ENCODE data around the gene RANBP10. TPM values are rescaled to one million over a fixed set of nuclear protein-coding genes. Genes with fewer than 3 reads are reported as not detected.

Gene RANBP10
- total RNA-seq, 2 donors from 2014 or later: 7.8 to 8.9 TPM

DNA sequence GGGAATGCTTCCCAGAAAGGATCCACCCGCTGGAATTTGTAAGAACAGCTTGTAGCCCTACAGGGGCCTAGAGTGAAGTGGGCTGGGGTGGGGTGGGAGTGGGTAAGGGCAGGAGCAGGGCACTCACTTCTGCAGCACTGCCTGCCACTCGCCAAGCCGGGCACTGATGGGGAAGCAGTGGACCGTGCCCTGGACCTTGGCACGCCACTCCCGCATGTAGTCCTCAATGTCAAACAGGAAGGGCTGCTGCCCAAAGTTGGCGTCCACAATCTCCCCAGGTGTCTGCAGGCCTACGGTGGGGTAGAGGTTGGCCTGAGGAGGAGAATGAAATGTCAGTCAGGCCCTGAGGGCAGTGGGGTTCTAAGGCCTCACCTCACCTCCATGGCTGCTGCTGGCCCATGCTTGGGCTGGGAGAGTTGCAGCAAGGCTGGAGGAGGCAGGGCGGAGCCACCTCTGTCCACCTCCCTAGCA is 71.6 kb downstream of the RANBP10 start:
- Histone ChIP-seq H3K36me3 (peaks cover 40% of the 10 kb centered on the region), H3K4me3 (no peak overlapping the region), H3K4me1 (no peaks in the 10 kb centered on the region), H3K27me3 (no peaks in the 10 kb centered on the region), H3K27ac (no peak overlapping the region), H3K9me3 (no peaks in the 10 kb centered on the region)
- no peak for TF ChIP-seq CTCF (IDR thresholded peaks at IDR 0.05)
- no peak for DNase-seq (ENCODE audit: low spot score)

DNA sequence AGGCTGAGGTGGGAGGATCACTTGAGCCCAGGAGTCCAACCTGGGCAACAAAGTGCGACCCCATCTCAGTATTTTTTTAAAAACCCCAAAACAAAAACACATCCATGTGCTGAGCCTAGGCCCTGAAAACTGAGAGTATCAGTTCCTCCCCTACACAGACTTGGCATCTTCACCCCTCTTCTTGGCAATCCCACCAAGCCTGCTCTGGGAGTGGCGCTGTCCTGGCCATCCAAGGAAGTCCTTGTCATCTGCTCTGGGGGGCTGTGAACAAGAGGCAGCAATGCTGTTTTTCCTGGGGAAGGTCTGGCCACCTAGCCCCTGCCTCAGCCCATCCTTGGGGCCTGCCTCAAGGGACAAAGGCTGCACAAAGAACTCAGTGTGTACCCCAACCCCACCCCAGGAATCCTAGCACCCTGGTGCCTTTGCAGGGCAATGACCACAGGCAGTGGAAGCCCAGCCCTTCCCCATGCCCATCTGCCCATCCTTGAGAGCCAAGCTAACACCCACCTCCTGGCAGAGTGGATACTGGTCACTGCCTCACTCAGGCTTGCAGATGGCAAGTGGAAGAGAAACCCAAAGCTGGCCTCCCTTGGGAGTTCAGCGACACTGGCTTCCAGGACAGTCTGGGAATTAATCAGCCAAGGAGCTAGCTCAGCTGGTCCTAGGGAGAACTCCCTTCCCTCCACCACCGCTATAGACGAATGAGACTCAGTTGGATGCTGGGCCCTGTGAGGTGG is 72.5 kb downstream of the RANBP10 start:
- H3K4me1 ChIP-seq: no peaks in the 10 kb centered on the region
- no peak overlapping the region for H3K27ac ChIP-seq
- no peak for DNase-seq (ENCODE audit: low spot score)
- H3K27me3 ChIP-seq: no peaks in the 10 kb centered on the region
- TF ChIP-seq CTCF (IDR thresholded peaks at IDR 0.05): no peak
- no peak overlapping the region for H3K4me3 ChIP-seq
- H3K9me3 ChIP-seq: no peaks in the 10 kb centered on the region
- H3K36me3 ChIP-seq: peaks cover 41% of the 10 kb centered on the region

DNA sequence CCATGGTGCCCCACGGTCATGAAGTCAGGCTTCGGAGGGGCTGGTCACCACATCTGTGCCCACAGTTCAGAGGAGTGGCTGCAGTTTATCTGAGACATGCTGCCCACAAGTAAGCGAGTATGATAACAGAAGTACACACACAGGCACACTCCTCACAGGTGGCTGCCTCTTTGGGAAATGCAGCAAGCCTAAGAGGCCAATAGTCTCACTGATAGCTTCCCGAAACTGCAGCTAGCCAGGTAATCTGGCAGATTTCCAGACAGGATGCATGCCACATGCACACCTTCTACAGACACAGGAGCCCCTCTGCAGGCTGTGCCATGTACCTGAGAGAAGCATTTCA is 74.6 kb downstream of the RANBP10 start:
- no peaks in the 10 kb centered on the region for H3K4me1 ChIP-seq
- H3K4me3 ChIP-seq: no peak overlapping the region
- no peak overlapping the region for H3K27ac ChIP-seq
- peaks cover 58% of the 10 kb centered on the region for H3K36me3 ChIP-seq
- H3K27me3 ChIP-seq: no peaks in the 10 kb centered on the region
- DNase-seq (ENCODE audit: low spot score): no peak
- H3K9me3 ChIP-seq: no peaks in the 10 kb centered on the region
- no peak for TF ChIP-seq CTCF (IDR thresholded peaks at IDR 0.05)

DNA sequence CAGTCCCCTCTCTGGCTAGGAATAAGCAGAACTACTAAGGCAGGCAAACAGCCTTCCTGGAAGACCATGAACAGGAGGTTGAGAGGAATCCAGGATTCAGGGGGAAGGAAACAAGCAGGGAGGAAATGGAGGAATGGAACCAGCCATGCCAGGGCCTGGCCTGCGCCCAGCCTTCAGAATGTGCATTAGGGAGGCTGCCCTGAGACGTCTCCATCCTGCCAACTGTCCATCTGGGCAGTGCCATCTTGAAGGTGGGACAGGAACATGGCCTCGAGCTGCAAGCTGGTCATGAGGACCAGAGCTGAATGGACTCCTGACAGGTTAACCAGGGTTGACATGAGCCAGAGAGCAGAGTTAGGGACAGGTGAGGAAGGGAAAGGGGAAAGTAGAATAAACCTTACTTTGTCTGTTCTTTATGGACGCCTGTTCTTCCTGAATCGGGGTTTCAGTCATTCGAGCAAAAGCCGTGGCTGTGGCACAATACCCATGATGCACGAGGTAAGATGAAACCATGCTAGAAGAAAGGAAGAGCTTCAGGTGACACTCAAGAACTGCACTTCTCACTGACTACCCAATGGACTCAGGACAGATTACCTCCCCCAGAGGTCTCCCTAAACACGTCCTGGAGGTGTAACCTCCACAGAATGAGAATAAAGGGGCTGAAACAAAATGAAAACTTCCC is 75.1 kb downstream of the RANBP10 start:
- no peaks in the 10 kb centered on the region for H3K4me1 ChIP-seq
- H3K27me3 ChIP-seq: no peaks in the 10 kb centered on the region
- no peak overlapping the region for H3K27ac ChIP-seq
- no peak for DNase-seq (ENCODE audit: low spot score)
- no peak for TF ChIP-seq CTCF (IDR thresholded peaks at IDR 0.05)
- no peaks in the 10 kb centered on the region for H3K9me3 ChIP-seq
- H3K36me3 ChIP-seq: peaks cover 63% of the 10 kb centered on the region
- no peak overlapping the region for H3K4me3 ChIP-seq

DNA sequence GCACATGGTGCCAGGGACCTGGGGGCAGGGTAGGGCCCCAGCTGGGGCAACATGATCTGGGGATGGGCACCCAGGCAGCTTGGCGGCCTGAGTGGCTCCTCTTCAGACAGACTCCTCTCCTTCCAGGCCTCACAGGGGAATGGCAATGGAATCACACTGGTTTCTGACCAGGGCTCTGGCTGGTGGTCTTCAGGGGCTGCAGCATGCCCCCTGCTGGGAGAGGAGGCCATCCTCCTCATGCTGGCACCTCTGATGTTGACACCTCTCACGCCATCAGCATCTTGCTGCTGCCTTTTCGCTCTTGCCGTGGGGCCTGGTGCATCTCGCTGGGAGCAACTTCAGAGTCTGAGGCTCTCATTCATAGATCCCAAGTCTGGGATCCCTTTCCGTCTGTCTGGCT is 76.0 kb downstream of the RANBP10 start:
- Histone ChIP-seq H3K9me3 (no peaks in the 10 kb centered on the region), H3K27me3 (no peaks in the 10 kb centered on the region), H3K27ac (no peak overlapping the region), H3K36me3 (peaks cover 63% of the 10 kb centered on the region), H3K4me3 (no peak overlapping the region), H3K4me1 (no peaks in the 10 kb centered on the region)
- TF ChIP-seq CTCF (IDR thresholded peaks at IDR 0.05): no peak
- DNase-seq (ENCODE audit: low spot score): no peak

Measured in right atrium auricular region (tissue), 2 donors.